IgD-negative memory B cell (primary cell): ENCODE results near the gene NEDD4L. TPM values are rescaled to one million over a fixed set of nuclear protein-coding genes. Genes with fewer than 3 reads are reported as not detected.
"Not testable (repeated sequence)": the region's sequence is repeated elsewhere in the genome, so short reads cannot be mapped to it uniquely, and the experiment has no call there.

Source experiments
- H3K27ac Mint-ChIP-seq, 3 donors: one replicate each; pipeline ENCODE4 v1.8.0; 2020 to 2022; ENCODE audit warnings: mild to moderate bottlenecking in 3 of 3, mixed read lengths in 3 of 3, moderate library complexity in 1 of 3
- H3K27me3 Mint-ChIP-seq: one replicate; pipeline ENCODE4 v1.8.0; 2021; ENCODE audit warnings: mixed read lengths
- H3K36me3 Mint-ChIP-seq: one replicate; pipeline ENCODE4 v1.8.0; 2020; ENCODE audit warnings: mild to moderate bottlenecking, mixed read lengths
- H3K4me1 Mint-ChIP-seq, 3 donors: one replicate each; pipeline ENCODE4 v1.8.0; 2020 to 2022; ENCODE audit warnings: mixed read lengths in 3 of 3, mild to moderate bottlenecking in 1 of 3
- H3K4me3 Mint-ChIP-seq, 4 donors: one replicate each; pipeline ENCODE4 v1.8.0; 2020 to 2022; ENCODE audit warnings: mild to moderate bottlenecking in 4 of 4, mixed read lengths in 4 of 4, moderate library complexity in 3 of 4
- H3K9me3 Mint-ChIP-seq, 3 donors: one replicate each; pipeline ENCODE4 v1.8.0; 2020 to 2021; ENCODE audit warnings: mixed read lengths in 3 of 3, mild to moderate bottlenecking in 1 of 3
- polyA plus RNA-seq: library from polyadenylated mRNA; unstranded; fragments of 300-500 nt; fragmentation: Illumina TruSeq; gene quantifications from one replicate; pipeline ENCODE4 v1.2.3, GENCODE V29; 2021

NEDD4L gene
- polyA plus RNA-seq, 1 donor from 2014 or later: 9.6 TPM

DNA sequence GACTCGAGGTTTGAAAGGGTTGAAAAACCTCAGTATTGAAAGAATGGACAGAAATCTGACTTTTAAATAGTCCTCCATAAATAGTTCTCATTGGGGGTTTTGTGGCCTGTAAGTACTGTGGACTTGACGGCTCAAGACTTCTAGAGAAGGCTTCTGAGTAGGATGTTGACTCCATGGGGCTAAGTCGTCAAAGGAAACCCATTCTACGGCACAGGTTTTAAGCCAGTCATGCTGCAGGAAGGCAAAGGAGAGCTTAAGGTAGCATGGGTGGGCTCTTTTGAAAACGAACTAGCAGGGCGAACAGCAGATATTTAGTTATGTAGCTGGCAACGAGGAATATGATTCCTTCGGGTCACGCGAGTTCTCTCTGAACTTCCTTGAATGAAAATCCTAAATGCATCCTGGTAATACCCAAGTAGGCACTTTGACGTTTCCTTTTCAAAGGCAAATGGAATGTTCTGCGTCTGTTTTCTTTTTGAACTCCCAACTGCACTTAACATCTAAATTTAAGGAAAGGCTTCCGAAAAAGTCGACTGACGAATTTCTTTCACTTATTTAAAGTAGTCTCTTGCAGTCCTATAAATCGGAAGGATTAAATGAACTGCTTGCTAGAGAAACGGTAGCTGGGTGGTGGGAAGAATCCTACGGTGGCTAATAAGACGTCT, 1.1 kb upstream of the NEDD4L start:
- Mint-ChIP-seq H3K9me3 (no peaks in the 10 kb centered on the region), H3K27me3 (no peaks in the 10 kb centered on the region), H3K27ac (peak overlapping the region; percentile 80 to 94 (median 92)), H3K4me3 (peak overlapping the region; percentile 93 to 98 (median 96)), H3K36me3 (no peaks in the 10 kb centered on the region), H3K4me1 (peaks cover 20 to 29% (median 25%) of the 10 kb centered on the region in 3 donors)

DNA sequence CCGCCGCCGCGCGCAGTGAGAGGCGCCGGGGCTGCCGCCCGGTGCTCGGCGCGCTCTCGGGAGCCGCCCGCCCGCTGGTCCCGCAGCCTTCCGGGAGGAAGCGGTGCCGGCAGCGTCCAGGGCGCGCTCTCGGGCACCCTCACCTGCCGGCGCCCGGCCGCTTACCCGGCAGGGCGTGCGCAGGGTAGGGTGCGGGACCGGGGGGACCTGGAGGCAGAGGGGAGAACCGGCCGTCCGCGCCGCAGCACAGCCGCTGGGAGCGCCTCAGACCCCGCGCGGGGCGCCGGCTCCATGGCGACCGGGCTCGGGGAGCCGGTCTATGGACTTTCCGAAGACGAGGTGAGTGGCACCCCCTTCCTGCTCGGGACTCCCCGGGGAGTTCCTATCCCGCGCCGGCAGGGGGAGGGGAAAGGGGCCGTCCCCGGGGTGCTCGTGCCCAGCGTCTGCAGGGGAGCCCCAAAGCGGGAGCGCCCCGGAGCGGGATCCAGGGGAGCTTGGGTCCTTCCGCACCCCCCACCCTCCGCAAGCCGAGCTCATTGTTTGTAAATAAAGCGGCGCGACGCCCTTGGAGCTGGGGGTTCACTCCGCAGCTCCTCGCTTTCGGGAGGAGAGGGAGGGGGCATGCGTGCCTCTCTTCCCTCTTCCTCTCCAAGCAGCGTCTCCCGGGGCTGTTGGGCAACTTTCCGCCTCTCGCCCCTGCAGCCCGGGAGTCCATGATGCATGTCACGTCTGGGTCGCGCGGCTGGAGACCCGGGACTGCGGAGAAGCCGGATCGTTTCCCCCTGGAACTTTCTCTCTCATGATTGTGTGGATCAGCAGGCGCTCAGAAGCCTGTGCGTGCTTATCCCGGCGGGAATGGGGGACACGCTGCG, 580 bp downstream of the NEDD4L start:
- Mint-ChIP-seq H3K4me1 (peaks cover 23 to 27% (median 25%) of the 10 kb centered on the region in 3 donors), H3K27me3 (no peaks in the 10 kb centered on the region), H3K27ac (peak overlapping the region in 2 of 3 donors; percentile 58 to 77), H3K9me3 (no peaks in the 10 kb centered on the region), H3K4me3 (peak overlapping the region; percentile 94 to 98 (median 97)), H3K36me3 (no peaks in the 10 kb centered on the region)

DNA sequence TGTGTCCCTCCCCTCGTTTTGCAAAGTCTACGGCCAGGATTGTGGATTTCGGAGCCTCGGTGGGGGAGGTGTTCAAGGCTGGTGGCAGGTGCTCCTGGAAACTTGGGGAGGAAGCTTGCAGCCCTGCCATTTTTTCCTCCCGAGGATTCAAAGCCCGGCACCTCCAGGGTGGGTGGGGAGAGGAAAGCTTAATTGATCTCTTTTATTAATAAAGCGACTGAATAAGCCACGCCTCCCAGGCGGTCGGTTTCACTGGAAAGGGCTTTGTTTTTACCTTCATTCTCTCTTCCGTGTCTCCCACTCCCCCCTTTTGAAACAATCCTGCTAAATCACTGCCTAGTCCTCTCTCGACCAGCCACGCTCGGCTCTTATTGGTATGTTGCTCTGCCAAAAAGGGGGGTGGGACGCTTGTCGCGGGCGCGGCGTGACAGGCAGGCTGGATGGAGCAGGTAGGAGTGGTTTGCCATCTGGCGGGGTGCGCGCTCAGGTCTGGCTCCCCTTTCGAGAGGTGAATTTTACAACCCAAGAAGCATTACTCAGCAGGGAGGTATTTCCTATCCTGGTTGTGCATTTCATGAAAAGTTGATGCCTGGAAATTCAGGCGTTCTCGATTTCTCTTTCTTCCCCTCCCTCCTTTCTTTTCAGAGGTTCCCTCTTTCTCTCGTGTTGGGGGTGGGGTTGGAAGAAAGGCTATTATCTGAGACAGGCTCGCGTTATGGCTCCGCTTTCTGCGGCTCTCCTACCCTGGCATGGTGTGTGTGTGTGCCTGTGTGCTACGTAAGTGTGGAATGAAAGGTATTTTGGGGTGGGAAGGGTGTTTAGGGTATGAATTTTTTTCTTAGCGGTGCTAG, 1.4 kb downstream of the NEDD4L start:
- Mint-ChIP-seq H3K4me3 (peak overlapping the region; percentile 88 to 98 (median 95)), H3K36me3 (no peaks in the 10 kb centered on the region), H3K9me3 (no peaks in the 10 kb centered on the region), H3K4me1 (peaks cover 23 to 27% (median 25%) of the 10 kb centered on the region in 3 donors), H3K27me3 (no peaks in the 10 kb centered on the region), H3K27ac (peak overlapping the region; percentile 58 to 93 (median 77))

DNA sequence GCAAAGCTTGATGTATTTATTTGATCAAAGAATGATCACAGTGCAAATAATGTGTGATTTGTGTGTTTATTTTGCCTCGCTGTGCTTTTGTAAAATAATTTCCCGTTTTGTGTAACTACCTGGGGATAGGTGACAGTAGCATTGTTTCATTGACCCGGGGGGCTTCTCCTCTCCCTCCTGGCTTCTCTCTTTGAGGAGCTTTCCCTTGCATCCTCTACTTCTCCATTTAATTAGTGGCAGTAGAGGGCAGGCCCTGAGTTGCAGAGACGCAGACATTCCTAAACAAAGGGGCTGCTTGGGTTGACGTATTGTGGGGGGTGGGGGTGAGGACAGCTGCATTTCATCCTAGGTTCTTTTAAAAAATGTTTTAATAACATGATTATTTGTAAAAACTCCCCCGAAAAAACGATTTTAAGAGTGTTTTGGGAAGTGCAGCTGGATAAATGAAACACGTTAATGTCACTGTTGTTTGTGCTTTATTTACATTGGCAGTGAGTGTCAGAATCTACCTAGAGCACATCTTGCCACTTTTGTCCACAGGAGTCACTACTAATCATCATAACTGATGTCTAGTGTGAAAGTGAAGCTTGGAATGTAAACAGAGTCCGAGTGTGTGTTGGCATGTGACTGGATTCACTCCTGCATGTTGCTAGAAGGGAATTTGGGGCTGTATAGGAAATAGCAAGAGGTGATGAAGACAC, 2.2 kb downstream of the NEDD4L start:
- Mint-ChIP-seq H3K27me3 (no peaks in the 10 kb centered on the region), H3K27ac (peak overlapping the region in 2 of 3 donors; percentile 36 to 77), H3K4me3 (peak overlapping the region; percentile 88 to 98 (median 95)), H3K9me3 (no peaks in the 10 kb centered on the region), H3K36me3 (no peaks in the 10 kb centered on the region), H3K4me1 (peaks cover 23 to 27% (median 25%) of the 10 kb centered on the region in 3 donors)

DNA sequence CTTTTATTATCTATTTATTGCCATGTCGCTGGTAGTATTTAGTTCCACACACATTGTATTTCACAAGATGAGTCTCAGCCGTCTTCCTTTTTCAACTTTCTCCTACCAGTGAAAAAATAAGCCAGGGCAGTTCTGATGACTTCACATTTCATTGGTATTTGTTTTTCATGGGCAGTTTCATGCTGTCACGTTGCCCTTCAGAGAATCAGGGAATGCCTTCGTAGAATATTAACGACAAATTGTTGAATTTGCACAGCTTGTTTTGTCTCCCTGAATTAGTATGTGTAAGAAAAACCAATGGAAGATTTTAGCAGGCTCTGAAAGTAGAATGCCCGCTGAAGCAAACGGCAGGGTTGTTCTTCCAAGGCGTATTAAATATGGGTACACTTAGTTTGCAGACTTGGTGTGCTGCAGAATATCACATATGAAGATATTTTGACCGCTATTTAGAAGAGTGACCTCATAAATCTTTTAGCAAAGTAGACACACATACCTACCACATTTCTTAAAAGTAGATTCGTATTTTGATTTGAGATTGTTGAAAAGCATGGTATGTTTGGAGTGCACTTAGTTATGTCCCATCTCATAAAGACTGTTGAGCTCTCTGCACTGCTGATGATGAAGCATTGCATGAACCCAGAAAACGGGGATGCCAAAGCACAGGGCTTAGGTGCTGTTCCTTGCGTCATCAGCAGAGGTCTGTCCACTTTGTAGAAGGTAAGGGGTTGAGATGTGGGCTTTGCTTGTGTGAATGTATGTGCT, 2.9 kb downstream of the NEDD4L start:
- peak overlapping the region in 1 of 3 donors; percentile 1 for H3K27ac Mint-ChIP-seq
- no peaks in the 10 kb centered on the region for H3K27me3 Mint-ChIP-seq
- peaks cover 18 to 29% (median 26%) of the 10 kb centered on the region in 3 donors for H3K4me1 Mint-ChIP-seq
- H3K9me3 Mint-ChIP-seq: no peaks in the 10 kb centered on the region
- H3K4me3 Mint-ChIP-seq: peak overlapping the region in 2 of 4 donors; percentile 17 to 88
- H3K36me3 Mint-ChIP-seq: no peaks in the 10 kb centered on the region

DNA sequence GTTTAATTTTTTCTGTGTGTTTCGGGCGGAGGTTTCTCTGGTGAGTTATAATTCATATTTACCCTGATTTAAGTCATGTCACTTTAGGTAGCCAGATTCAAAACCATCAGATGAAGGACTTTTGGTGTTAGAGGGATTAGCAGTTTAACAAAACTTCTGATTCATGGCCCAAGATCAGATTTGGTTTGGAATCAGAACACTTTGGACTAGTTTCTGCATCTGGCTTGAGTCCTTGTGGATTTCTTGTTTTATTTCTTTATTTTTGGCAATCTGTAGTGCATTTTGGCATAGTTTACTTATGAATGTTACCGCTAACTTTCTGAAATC, 3.5 kb downstream of the NEDD4L start:
- no peaks in the 10 kb centered on the region for H3K9me3 Mint-ChIP-seq
- peak overlapping the region in 1 of 4 donors; percentile 88 for H3K4me3 Mint-ChIP-seq
- peaks cover 18 to 31% (median 25%) of the 10 kb centered on the region in 3 donors for H3K4me1 Mint-ChIP-seq
- peak overlapping the region in 1 of 3 donors; percentile 1 for H3K27ac Mint-ChIP-seq
- no peaks in the 10 kb centered on the region for H3K36me3 Mint-ChIP-seq
- no peaks in the 10 kb centered on the region for H3K27me3 Mint-ChIP-seq

DNA sequence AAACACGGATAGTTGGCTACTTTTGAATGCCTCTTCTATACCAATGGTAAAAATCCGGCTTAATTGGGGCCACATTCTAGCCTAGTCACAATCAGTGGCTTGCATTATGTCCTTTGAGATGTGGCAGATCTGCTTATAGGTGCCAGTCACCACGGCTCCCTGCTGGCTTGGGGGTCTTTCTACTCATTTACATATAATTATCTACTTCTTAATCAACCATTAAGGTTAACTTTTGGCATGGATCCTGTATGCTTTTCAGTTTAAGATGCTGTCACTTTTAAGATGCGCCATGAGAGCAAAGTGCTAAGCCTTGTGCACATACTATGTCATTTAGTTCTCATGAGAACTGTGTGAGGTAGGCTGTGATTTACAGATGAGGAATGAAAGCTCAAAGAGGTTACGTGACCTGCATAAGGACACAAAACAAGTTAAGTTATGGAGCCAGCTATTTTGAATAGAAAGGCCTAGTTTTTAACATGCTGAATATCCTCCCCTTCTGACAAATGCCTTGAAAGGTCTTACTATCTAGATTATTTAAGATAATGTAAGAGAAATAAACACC, 4.1 kb downstream of the NEDD4L start:
- Mint-ChIP-seq H3K9me3 (no peaks in the 10 kb centered on the region), H3K4me1 (peaks cover 13 to 25% (median 20%) of the 10 kb centered on the region in 3 donors), H3K36me3 (no peaks in the 10 kb centered on the region), H3K27me3 (no peaks in the 10 kb centered on the region), H3K27ac (no peak overlapping the region), H3K4me3 (peak overlapping the region in 1 of 4 donors; percentile 55)

DNA sequence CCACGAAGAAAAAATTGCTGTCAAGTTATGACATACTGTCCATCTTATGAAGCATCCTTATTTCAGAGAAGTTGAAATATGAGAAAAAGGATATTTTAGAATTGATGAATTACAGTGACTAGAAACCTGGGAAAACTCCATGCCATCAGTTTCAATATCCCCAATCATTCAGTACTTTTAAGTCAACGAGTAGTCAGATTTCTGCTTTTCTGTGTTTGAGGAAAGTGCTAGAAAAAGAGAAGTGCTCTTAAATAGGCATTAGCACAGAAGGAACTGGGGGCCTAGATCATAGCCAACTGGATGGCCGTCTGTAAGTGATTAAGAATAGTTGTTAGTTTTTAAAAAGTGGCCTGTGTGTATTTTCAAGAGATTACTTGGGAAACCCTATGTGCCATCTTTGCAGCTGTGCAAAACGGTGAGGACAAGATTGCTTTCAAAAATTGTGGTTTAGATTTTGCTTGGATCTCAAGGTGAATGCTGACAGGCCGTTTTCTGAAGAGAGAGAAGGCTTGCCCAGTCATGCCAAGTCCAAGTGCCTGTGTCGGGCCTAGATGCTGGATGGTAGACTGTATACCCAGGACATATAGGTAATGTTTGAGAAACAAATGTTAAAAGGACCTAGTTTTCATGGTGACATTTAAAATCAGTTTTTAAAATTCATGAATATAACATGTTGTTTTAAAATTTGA, 5.1 kb downstream of the NEDD4L start:
- H3K27me3 Mint-ChIP-seq: no peaks in the 10 kb centered on the region
- H3K4me1 Mint-ChIP-seq: peaks cover 8 to 22% (median 17%) of the 10 kb centered on the region in 3 donors
- H3K36me3 Mint-ChIP-seq: peaks cover 4% of the 10 kb centered on the region
- H3K4me3 Mint-ChIP-seq: peak overlapping the region in 1 of 4 donors; percentile 55
- no peaks in the 10 kb centered on the region for H3K9me3 Mint-ChIP-seq
- H3K27ac Mint-ChIP-seq: no peak overlapping the region

DNA sequence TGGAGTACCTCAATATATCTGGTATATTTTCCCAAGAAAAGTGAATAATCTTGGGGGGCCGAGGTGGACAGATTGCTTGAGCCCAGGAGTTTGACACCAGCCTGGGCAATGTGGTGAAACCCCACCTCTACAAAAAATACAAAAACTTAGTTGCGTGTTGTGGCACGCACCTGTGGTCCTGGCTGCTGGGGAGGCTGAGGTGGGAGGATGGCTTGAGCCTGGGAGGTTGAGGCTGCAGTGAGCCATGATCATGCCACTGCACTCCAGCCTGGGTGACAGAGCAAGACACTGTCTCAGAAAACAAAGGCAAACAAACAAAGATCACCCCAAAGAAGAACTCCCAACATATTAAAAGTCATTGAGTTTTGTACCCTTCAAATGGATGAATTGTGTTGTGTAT, 6.9 kb downstream of the NEDD4L start:
- H3K27ac Mint-ChIP-seq, H3K27me3 Mint-ChIP-seq, H3K36me3 Mint-ChIP-seq, H3K4me3 Mint-ChIP-seq, H3K9me3 Mint-ChIP-seq: not testable (repeated sequence)
- peaks cover 8 to 16% (median 13%) of the 10 kb centered on the region in 3 donors for H3K4me1 Mint-ChIP-seq

DNA sequence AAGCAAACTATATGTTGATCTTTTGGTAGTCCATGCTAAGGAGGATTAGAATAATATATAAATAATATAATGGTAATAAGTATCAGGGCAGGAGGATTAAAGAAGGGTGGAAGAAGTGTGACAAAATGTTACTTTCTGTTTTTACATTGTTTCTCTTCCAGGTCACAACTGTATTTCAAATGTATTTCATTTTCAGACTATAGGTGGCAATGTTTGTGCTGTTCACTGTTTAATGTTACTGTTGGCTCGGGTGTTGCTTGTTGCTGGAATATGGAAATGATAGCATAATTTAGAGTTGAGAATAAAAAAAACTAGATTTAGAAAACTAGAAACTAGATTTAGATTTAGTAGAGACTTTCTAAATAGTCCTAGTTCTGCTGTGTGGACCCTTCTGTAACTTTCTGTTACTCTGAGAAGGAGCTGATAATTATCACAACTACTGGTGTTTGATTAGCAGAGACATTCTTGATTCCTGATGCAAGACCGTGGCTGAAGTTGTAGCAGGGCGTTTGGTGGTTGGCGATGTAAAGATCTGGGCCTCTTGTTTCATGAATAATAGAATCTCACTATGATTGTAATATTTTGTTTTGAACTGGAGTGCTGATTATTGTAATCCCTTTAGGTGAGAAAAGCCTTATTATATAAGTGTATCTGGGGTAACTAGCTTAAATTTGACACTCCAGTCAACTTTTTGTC, 7.9 kb downstream of the NEDD4L start:
- Mint-ChIP-seq H3K4me3 (no peak overlapping the region), H3K27me3 (no peaks in the 10 kb centered on the region), H3K36me3 (peaks cover 4% of the 10 kb centered on the region), H3K27ac (no peak overlapping the region), H3K4me1 (peaks cover 8 to 12% (median 11%) of the 10 kb centered on the region in 3 donors), H3K9me3 (no peaks in the 10 kb centered on the region)

DNA sequence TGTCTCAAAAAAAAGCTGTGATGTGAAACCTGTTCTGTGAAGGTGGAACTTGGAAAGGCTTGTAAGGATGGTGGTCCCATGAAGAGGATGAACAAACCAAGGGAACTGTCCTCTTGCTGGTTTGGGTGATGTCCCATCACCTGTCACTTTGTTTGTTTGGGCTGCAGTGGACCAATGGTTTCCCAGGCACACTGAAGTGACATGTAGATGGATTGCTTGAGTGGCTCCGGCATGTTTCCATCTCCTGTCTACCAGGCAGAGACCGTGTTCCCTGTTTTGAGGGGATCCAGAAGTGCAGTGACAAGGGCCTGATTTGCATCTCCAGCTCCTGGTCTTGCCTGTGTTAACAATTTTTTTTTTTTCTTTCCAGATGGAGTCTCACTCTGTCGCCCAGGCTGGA, 8.9 kb downstream of the NEDD4L start:
- H3K4me1 Mint-ChIP-seq: peaks cover 8 to 12% (median 11%) of the 10 kb centered on the region in 3 donors
- no peaks in the 10 kb centered on the region for H3K9me3 Mint-ChIP-seq
- no peak overlapping the region for H3K4me3 Mint-ChIP-seq
- no peaks in the 10 kb centered on the region for H3K27me3 Mint-ChIP-seq
- peaks cover 4% of the 10 kb centered on the region for H3K36me3 Mint-ChIP-seq
- H3K27ac Mint-ChIP-seq: peak overlapping the region in 1 of 3 donors; percentile 83

DNA sequence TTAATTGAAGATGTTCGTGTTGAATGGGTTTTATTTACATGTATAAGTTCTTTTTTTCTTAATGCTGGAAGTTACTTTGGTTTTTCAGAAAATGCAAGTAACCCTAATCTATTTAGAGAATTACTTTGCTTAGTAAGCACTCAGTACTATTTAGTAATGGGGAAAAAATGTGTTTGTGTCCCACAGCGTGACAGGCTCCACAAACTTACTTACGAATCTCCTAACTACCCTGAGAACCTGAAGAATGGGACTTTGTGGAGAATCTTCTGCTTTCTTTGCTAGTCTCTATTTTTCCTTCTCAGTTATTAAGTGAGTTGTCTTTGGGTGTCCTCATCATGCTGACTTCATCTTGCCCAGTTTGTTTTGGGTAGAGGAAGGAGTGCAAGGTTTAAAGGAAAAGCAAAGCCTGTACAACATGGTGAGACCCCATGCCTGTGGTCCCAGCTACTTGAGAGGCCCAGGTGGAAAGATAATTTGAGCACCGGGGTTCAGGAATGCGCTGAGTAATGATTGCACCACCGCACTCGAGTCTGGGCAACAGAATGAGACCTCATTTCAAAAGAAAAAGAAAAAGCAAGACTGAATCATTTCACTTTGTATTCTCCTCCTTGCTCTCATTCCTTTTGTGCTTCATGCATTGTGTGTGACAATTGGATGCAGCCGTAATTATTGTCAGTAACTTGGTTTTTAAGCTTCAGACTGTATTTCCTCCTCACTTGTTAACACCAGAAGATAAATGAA, 10.2 kb downstream of the NEDD4L start:
- Mint-ChIP-seq H3K4me3 (no peak overlapping the region), H3K27me3 (no peaks in the 10 kb centered on the region), H3K27ac (no peak overlapping the region), H3K4me1 (peaks cover 1 to 9% (median 7%) of the 10 kb centered on the region in 3 donors), H3K36me3 (peaks cover 7% of the 10 kb centered on the region), H3K9me3 (no peaks in the 10 kb centered on the region)
